Colonic mucosa (tissue), 4 donors: Measurements from ENCODE around the gene FYTTD1. TPM values are rescaled to one million over a fixed set of nuclear protein-coding genes. Genes with fewer than 3 reads are reported as not detected.

Experiments
- DNase-seq: peaks from one replicate; pipeline ENCODE4 v3.0.0-alpha.2; 2020
- H3K27ac ChIP-seq: fragments of 200-600 bp; one replicate; pipeline ENCODE4 v1.8.0; 2021
- H3K27me3 ChIP-seq: fragments of 200-600 bp; one replicate; pipeline ENCODE4 v1.8.0; 2021
- H3K36me3 ChIP-seq: fragments of 200-600 bp; one replicate; pipeline ENCODE4 v1.8.0; 2021
- H3K4me1 ChIP-seq: fragments of 200-600 bp; one replicate; pipeline ENCODE4 v1.8.0; 2021; ENCODE audit warnings: mild to moderate bottlenecking
- H3K4me3 ChIP-seq: fragments of 200-600 bp; one replicate; pipeline ENCODE4 v1.8.0; 2021
- H3K9ac ChIP-seq, 2 donors: one replicate each; pipeline ENCODE4 v1.7.0; 2013; ENCODE audit warnings: control low read depth in 2 of 2, low read depth in 2 of 2, low read length in 2 of 2
- H3K9me3 ChIP-seq: fragments of 200-600 bp; one replicate; pipeline ENCODE4 v1.8.0; 2021
- CTCF ChIP-seq: fragments of 200-600 bp; IDR thresholded peaks from one replicate; pipeline ENCODE4 v1.8.0; 2022; ENCODE audit warnings: antibody characterized with exemption, mild to moderate bottlenecking
- intact Hi-C: fragments of 100-400 bp; cut with DNase I; formaldehyde crosslinking; loops from one replicate; pipeline ENCODE4 v1.14.1; 2022
- total RNA-seq, 2 donors: library from RNA; stranded (reverse); fragmentation: NEBNext Ultra II Directional in 1 of 2; extraction: Animal tissue kit (Norgen Biotek cat#: 25700) in 1 of 2; gene quantifications; one replicate each; pipeline ENCODE4 v1.2.1, GENCODE V29; 2021
- donor health status: healthy.
- donor health status: DM: no; HTN: no; CAD: no.
- donor health status: DM: no; HTN: no; CAD: no.

FYTTD1 gene
- total RNA-seq, 2 donors from 2014 or later = 27.1 to 37.7 TPM

GRCh38 chr3:197784019-197784585 lies 34.4 kb downstream of the FYTTD1 start:
- H3K4me3 ChIP-seq = no peak overlapping the region
- H3K27me3 ChIP-seq = no peaks in the 10 kb centered on the region
- no peak overlapping the region for H3K9ac ChIP-seq
- intact Hi-C loops = no loop called here
- TF ChIP-seq CTCF = no peak
- no peak overlapping the region for H3K27ac ChIP-seq
- no peaks in the 10 kb centered on the region for H3K36me3 ChIP-seq
- no peaks in the 10 kb centered on the region for H3K9me3 ChIP-seq
- no peaks in the 10 kb centered on the region for H3K4me1 ChIP-seq
- DNase-seq = no peak

GRCh38 chr3:197787412-197787811 lies 37.7 kb downstream of the FYTTD1 start:
- no peaks in the 10 kb centered on the region for H3K4me1 ChIP-seq
- H3K27ac ChIP-seq = no peak overlapping the region
- no peaks in the 10 kb centered on the region for H3K27me3 ChIP-seq

GRCh38 chr3:197789309-197789708 lies 39.6 kb downstream of the FYTTD1 start:
- H3K27ac ChIP-seq = no peak overlapping the region
- H3K36me3 ChIP-seq = no peaks in the 10 kb centered on the region
- H3K9me3 ChIP-seq = no peaks in the 10 kb centered on the region
- H3K4me1 ChIP-seq = peaks cover 7% of the 10 kb centered on the region
- no peak overlapping the region for H3K9ac ChIP-seq
- H3K4me3 ChIP-seq = no peak overlapping the region
- no peak for TF ChIP-seq CTCF
- intact Hi-C loops = no loop called here
- H3K27me3 ChIP-seq = no peaks in the 10 kb centered on the region
- no peak for DNase-seq

More at GRCh38 chr3:197787412-197787811, 37.7 kb downstream of the FYTTD1 start:
- H3K4me3 ChIP-seq = no peak overlapping the region
- intact Hi-C loops = no loop called here
- no peak for TF ChIP-seq CTCF
- H3K9me3 ChIP-seq = no peaks in the 10 kb centered on the region
- DNase-seq = no peak
- H3K9ac ChIP-seq = no peak overlapping the region
- H3K36me3 ChIP-seq = no peaks in the 10 kb centered on the region

GRCh38 chr3:197790033-197790432 lies 40.4 kb downstream of the FYTTD1 start:
- no peak overlapping the region for H3K9ac ChIP-seq
- H3K36me3 ChIP-seq = no peaks in the 10 kb centered on the region
- DNase-seq = no peak
- H3K4me3 ChIP-seq = no peak overlapping the region
- TF ChIP-seq CTCF = no peak
- H3K27ac ChIP-seq = no peak overlapping the region
- H3K9me3 ChIP-seq = no peaks in the 10 kb centered on the region
- intact Hi-C loops = loop anchor here (10.0 kb wide), 1 partner anchor 55 kb away; no protein-coding TSS in a partner anchor
- H3K27me3 ChIP-seq = no peaks in the 10 kb centered on the region
- peaks cover 7% of the 10 kb centered on the region for H3K4me1 ChIP-seq

GRCh38 chr3:197791113-197791891 lies 41.6 kb downstream of the FYTTD1 start, which contains the start of gene LRCH3:
Gene LRCH3, plus strand, starts transcription at chr3:197791254. Its CDS starts 25 bp downstream, at chr3:197791279.
- peak within 1 kb of the TSS; percentile 89 for H3K27ac ChIP-seq
- peak within 1 kb of the TSS; percentile 87 to 95 for H3K9ac ChIP-seq
- no peak for TF ChIP-seq CTCF
- H3K36me3 ChIP-seq = no peaks in the 10 kb centered on the region
- H3K9me3 ChIP-seq = no peaks in the 10 kb centered on the region
- no peaks in the 10 kb centered on the region for H3K27me3 ChIP-seq
- intact Hi-C loops = loop anchor here (10.0 kb wide), 1 partner anchor 53 kb away; no protein-coding TSS in a partner anchor
- H3K4me3 ChIP-seq = peak within 1 kb of the TSS; percentile 88
- DNase-seq = peak; percentile 78
- H3K4me1 ChIP-seq = peaks cover 7% of the 10 kb centered on the region
